ENCODE measurements around the gene MDGA2.

GRCh38 chr14:47261350-47261749 is 414.1 kb downstream of the MDGA2 start:
- no peak for TF ChIP-seq CTCF (IDR thresholded peaks at IDR 0.05 in 2 of 3, conservative IDR thresholded peaks at IDR 0.05 in 1 of 3; ENCODE audit: borderline replicate concordance in 1 of 3, insufficient read depth in 1 of 3, low read depth in 2 of 3, low read length in 2 of 3)
- no peak for TF ChIP-seq CEBPB (IDR thresholded peaks at IDR 0.05; ENCODE audit: low read depth)
- no peak for TF ChIP-seq POLR2A (IDR thresholded peaks at IDR 0.05; ENCODE audit: borderline replicate concordance, extremely low read depth, insufficient read depth, insufficient read length)
- TF ChIP-seq YY1 (IDR thresholded peaks at IDR 0.05; ENCODE audit: extremely low read depth, insufficient replicate concordance, low read depth, low read length) = no peak
- no peak for TF ChIP-seq POLR2AphosphoS5 (IDR thresholded peaks at IDR 0.05; ENCODE audit: low read depth, low read length)
- TF ChIP-seq EGR1 (IDR thresholded peaks at IDR 0.05; ENCODE audit: low read depth) = no peak
- TF ChIP-seq SIN3A (IDR thresholded peaks at IDR 0.05; ENCODE audit: low read depth) = no peak
- TF ChIP-seq REST (IDR thresholded peaks at IDR 0.05; ENCODE audit: low read depth) = no peak
